GM20000 (cell line): ENCODE data around the gene COL6A3.
A peak's percentile ranks its signal among the peaks of the same experiment; 100 is the strongest.

ENCODE experiments used
- DNase-seq: peaks from one replicate; pipeline ENCODE4 v3.0.0; 2012; ENCODE audit warnings: low spot score
- TF ChIP-seq, protein P1 (sequence below): IDR thresholded peaks from 2 replicates; pipeline ENCODE4 v1.5.1; 2012; ENCODE audit warnings: mild to moderate bottlenecking, control low read depth; ENCODE audit errors: extremely low read depth, missing control alignments

Gene COL6A3

DNA sequence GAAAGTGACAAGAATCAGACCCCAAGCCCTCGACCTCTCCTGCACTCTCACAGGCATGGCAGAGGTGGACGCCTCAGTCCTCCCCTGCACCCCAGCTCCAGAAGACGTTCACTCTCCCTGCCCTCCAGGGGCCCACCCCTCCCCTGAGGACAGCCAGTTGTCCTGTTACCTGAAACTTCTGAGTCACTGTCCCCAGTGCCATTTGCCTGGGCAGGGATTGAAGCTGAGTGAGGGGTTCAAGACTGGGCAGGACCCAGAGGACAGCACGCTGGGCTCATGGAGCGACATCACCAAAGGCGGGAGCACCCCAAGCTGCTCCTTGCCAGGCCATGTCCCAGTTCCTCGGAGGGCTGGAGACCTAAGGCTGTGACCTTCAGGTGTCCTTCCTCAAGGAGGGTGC is 34.2 kb upstream of the COL6A3 start:
- TF ChIP-seq, protein P1, sequence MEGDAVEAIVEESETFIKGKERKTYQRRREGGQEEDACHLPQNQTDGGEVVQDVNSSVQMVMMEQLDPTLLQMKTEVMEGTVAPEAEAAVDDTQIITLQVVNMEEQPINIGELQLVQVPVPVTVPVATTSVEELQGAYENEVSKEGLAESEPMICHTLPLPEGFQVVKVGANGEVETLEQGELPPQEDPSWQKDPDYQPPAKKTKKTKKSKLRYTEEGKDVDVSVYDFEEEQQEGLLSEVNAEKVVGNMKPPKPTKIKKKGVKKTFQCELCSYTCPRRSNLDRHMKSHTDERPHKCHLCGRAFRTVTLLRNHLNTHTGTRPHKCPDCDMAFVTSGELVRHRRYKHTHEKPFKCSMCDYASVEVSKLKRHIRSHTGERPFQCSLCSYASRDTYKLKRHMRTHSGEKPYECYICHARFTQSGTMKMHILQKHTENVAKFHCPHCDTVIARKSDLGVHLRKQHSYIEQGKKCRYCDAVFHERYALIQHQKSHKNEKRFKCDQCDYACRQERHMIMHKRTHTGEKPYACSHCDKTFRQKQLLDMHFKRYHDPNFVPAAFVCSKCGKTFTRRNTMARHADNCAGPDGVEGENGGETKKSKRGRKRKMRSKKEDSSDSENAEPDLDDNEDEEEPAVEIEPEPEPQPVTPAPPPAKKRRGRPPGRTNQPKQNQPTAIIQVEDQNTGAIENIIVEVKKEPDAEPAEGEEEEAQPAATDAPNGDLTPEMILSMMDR: no peak
- no peak for DNase-seq

DNA sequence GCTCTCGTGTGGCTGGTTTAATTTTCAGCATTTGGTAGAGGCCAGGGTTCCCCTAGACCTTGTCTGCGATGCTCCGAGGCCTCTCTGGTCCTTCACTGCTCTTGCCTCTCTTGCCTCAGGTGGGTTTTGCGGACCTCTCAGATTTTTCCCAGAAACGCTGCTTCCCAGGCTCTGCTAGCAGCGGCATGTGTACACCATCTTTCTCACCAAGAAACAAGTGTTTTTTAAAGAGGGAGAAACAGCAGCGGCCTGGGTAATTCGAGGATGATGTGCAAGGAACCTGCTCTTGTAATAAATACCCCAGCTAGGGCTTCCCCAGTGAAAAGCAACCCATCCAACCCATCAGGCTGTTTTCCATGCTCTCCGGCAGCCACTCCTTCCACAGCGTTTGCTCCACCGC is 33.5 kb upstream of the COL6A3 start:
- TF ChIP-seq, protein P1: no peak
- DNase-seq: no peak

DNA sequence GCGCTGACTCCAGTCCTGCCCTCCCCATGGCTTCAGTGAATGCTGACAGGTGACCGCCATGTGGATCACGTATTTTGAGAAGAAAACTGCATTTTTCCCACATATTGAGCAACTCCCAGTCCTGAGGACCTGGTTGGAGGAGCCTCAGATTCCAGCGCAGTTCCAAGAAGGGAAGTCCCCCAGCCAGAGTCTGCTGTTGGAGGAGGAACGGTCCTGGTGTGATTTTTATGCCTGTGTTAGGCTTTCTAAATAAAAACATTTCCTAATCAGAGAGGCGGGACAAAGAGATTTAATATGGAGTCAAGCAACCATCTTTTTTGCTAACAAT is 32.3 kb upstream of the COL6A3 start:
- TF ChIP-seq, protein P1: no peak
- no peak for DNase-seq

DNA sequence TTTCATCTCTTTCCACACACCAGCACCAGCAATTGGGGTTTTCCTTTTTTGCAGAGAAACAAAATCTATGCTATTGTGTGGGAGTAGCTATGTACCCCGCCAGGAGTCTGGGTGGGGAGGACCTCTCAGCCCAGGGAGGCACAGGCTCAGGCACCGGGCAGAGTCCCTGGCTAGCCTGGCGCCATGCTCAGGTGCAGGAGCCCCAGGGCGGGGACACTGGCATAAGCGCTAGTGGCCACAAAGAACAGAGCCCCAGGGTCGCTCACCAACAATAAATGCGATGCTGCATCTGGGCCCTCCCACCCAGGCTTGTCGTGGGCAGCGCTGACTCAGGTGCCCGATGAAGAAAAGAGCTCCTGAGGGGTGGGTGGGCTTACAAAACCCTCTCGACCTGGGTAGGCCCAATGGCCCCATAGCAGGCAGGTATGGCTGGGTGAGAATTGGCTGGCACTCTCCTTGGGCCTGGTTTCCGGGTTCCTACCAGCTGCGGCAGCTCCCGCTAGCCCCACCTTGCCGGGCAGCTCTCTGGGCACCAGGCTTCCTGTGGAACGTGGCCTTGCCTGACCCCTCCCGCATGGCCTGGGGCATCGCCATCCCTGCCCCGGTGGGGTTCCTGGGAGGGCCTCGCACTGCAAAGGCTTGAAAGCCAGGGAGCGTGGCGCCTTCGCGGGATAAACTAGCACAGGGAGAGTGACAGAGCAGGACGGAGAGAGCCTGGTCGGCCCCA is 31.8 kb upstream of the COL6A3 start:
- TF ChIP-seq, protein P1: no peak
- no peak for DNase-seq

DNA sequence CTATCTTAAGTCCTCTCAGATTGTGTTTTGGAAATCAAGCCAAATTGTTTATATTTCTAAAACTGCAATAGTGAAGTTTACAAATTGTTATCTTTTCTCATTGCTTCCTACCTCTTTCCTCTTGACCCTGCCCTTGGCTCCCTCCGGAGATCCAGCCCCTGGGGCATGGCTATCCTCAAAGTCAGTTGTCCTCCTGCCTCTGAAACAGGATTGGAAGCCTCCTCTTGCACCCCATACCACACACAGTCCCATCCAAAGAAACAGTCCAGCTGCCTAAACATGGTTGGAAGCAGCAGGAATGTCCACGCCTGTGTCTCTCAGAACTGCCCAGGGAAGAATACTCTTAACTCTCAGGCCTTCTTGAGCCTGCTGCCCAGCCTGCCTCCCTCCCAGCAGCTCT is 30.1 kb upstream of the COL6A3 start:
- TF ChIP-seq, protein P1: no peak
- DNase-seq: no peak

DNA sequence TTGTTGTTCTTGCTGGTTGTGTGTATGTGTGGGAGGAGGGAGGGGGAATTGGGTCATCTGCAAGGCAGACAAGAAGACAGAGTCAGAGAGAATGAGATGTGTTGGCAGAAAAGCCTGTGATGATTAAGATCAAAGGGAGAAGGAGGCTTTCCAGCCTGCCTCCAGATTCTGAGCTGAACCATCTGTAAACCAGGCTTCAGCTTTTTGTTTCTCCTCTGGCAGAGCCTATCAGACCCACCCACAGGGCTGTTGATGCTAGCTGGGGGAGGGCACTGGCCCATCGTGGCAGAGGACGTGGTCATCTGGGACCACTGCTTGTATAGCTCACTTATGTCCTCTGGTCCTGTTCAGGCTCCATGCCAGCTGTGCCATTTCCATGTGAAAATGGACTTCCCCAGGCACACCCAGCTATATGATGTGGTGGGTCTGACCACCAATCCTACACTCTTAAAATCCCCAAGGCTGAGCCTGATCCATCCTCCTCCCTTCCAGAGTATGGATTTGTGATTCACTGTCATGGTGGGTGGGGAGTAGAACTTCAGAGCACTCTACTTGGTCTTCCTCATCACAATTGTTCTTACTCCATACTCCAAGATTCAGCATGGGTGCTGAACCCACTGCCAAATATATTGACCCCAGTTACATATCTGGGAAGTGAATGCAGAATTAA is 27.8 kb upstream of the COL6A3 start:
- TF ChIP-seq, protein P1: no peak
- DNase-seq: no peak

DNA sequence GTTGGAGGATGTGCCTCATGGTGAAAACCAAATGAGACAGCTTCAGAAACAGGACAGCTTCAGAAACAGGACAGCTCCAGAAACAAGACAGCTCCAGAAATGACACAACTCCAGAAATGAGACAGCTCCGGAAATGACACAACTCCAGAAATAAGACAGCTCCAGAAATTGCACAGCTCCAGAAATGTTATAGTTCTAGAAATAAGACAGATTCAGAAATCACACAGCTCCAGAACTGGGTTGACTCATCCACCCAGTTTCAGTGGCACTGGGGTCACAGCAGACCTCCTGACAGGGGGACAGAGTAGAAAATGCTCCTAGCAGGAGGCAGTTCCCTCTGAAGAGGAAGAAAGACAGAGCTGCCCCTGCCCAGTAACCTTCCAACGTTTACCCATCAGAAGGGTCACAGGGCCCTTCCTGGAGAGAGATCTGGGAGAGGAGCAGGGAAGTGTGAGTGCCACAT is 26.9 kb upstream of the COL6A3 start:
- TF ChIP-seq, protein P1: no peak
- DNase-seq: peak; percentile 33
